Testis (tissue), 3 donors: ENCODE data around the gene HUNK. TPM values are rescaled to one million over a fixed set of nuclear protein-coding genes. Genes with fewer than 3 reads are reported as not detected.

Experiments
- DNase-seq: peaks from one replicate; pipeline ENCODE4 v3.0.0-alpha.2; 2019
- H3K27ac ChIP-seq, 2 donors: fragments of 200-600 bp; sonication (generic); one replicate each; pipeline ENCODE4 v1.5.1; 2019
- H3K27me3 ChIP-seq: fragments of 200-600 bp; sonication (generic); one replicate; pipeline ENCODE4 v1.5.1; 2019
- H3K36me3 ChIP-seq: fragments of 200-600 bp; sonication (generic); one replicate; pipeline ENCODE4 v1.5.1; 2017; ENCODE audit warnings: low read depth; ENCODE audit errors: missing control alignments
- H3K4me1 ChIP-seq: fragments of 200-600 bp; sonication (generic); one replicate; pipeline ENCODE4 v1.5.1; 2019
- H3K4me3 ChIP-seq, 2 donors: fragments of 200-600 bp; sonication (generic); one replicate each; pipeline ENCODE4 v1.5.1; 2017 to 2019
- H3K9me3 ChIP-seq: fragments of 200-600 bp; sonication (generic); one replicate; pipeline ENCODE4 v1.5.1; 2017
- CTCF ChIP-seq, 3 experiments: fragments of 450-650 bp in 2 of 3; fragments of 200-600 bp in 1 of 3; sonication (generic) in 1 of 3; IDR thresholded peaks; one replicate each; pipeline ENCODE4 v1.5.1; 2016 to 2019; ENCODE audit warnings: antibody characterized with exemption in 3 of 3, mild to moderate bottlenecking in 2 of 3, moderate library complexity in 1 of 3
- POLR2A ChIP-seq: fragments of 450-650 bp; IDR thresholded peaks from one replicate; pipeline ENCODE4 v1.6.1; 2017; ENCODE audit warnings: antibody characterized with exemption, mild to moderate bottlenecking, moderate library complexity
- WGBS, 2 donors: methylation state at CpG; one replicate each; pipeline ENCODE4 v1.1.5; 2018; 5-methylcytosine and 5-hydroxymethylcytosine counted together
- intact Hi-C: fragments of 100-400 bp; cut with DNase I; formaldehyde crosslinking; loops from one replicate; pipeline ENCODE4 v1.15.1; 2023; ENCODE audit warnings: low total_unique reads
- polyA plus RNA-seq: library from polyadenylated mRNA; stranded (reverse); fragments of 350-450 nt; fragmentation: Illumina TruSeq; extraction: RNeasy Lipid Tissue Mini Kit (QIAGEN cat#74804); gene quantifications from one replicate; pipeline ENCODE4 v1.2.3, GENCODE V29; 2014; ENCODE audit warnings: low read depth, low replicate concordance; ENCODE audit not compliant: insufficient read depth
- total RNA-seq, 2 donors: library from RNA; depleted of rRNA; stranded (reverse); fragments of >200 nt; gene quantifications; one replicate each; pipeline ENCODE4 v1.2.3, GENCODE V29; 2016

Gene HUNK
- total and polyA plus RNA-seq, 3 donors from 2014 or later = 2.1 to 7.6 (median 6.8) TPM

GRCh38 chr21:31879911-31880310 is 7.1 kb downstream of the HUNK start:
- no peaks in the 10 kb centered on the region for H3K36me3 ChIP-seq
- WGBS, 2 donors = 80 to 86% methylated on average over 6 to 7 of the region's 7 CpGs
- intact Hi-C loops = no loop called here
- H3K4me1 ChIP-seq = peaks cover 2% of the 10 kb centered on the region
- no peaks in the 10 kb centered on the region for H3K9me3 ChIP-seq
- no peaks in the 10 kb centered on the region for H3K27me3 ChIP-seq
- TF ChIP-seq CTCF (IDR thresholded peaks at IDR 0.05) (no peak), POLR2A (no peak)
- no peak overlapping the region for H3K4me3 ChIP-seq
- H3K27ac ChIP-seq = no peak overlapping the region
- DNase-seq = no peak

- H3K27me3 ChIP-seq = no peaks in the 10 kb centered on the region
- H3K36me3 ChIP-seq = no peaks in the 10 kb centered on the region
- no peak for DNase-seq
- no peak overlapping the region for H3K27ac ChIP-seq
- TF ChIP-seq POLR2A (no peak), CTCF (IDR thresholded peaks at IDR 0.05) (no peak)
- no peaks in the 10 kb centered on the region for H3K4me1 ChIP-seq
- 86 to 90% methylated on average over 8 of the region's 8 CpGs for WGBS, 2 donors
- no peaks in the 10 kb centered on the region for H3K9me3 ChIP-seq
- intact Hi-C loops = no loop called here
- no peak overlapping the region for H3K4me3 ChIP-seq
These were observed 8.0 kb downstream of the HUNK start for GRCh38 chr21:31880816-31881215.

- H3K36me3 ChIP-seq = no peaks in the 10 kb centered on the region
- no peaks in the 10 kb centered on the region for H3K27me3 ChIP-seq
- TF ChIP-seq CTCF (IDR thresholded peaks at IDR 0.05) = no peak
- TF ChIP-seq POLR2A = no peak
- H3K27ac ChIP-seq = no peak overlapping the region
- intact Hi-C loops = no loop called here
- no peaks in the 10 kb centered on the region for H3K4me1 ChIP-seq
- no peak for DNase-seq
- no peak overlapping the region for H3K4me3 ChIP-seq
- no peaks in the 10 kb centered on the region for H3K9me3 ChIP-seq
These were observed 9.9 kb downstream of the HUNK start for GRCh38 chr21:31882711-31883110.

- TF ChIP-seq POLR2A (no peak), CTCF (IDR thresholded peaks at IDR 0.05) (no peak)
- WGBS, 2 donors = 85 to 96% methylated on average over 7 to 11 of the region's 11 CpGs
- Histone ChIP-seq H3K4me3 (no peak overlapping the region), H3K36me3 (no peaks in the 10 kb centered on the region), H3K27ac (no peak overlapping the region), H3K9me3 (no peaks in the 10 kb centered on the region), H3K27me3 (no peaks in the 10 kb centered on the region), H3K4me1 (no peaks in the 10 kb centered on the region)
- no peak for DNase-seq
- intact Hi-C loops = no loop called here
These were observed 12.3 kb downstream of the HUNK start for GRCh38 chr21:31885146-31885545.

- TF ChIP-seq CTCF (IDR thresholded peaks at IDR 0.05) (no peak), POLR2A (no peak)
- H3K27ac ChIP-seq = no peak overlapping the region
- H3K27me3 ChIP-seq = no peaks in the 10 kb centered on the region
- no peak overlapping the region for H3K4me3 ChIP-seq
- 84 to 96% methylated on average over 2 to 5 of the region's 5 CpGs for WGBS, 2 donors
- intact Hi-C loops = no loop called here
- H3K9me3 ChIP-seq = no peaks in the 10 kb centered on the region
- no peaks in the 10 kb centered on the region for H3K4me1 ChIP-seq
- DNase-seq = no peak
- no peaks in the 10 kb centered on the region for H3K36me3 ChIP-seq
These were observed 14.1 kb downstream of the HUNK start for GRCh38 chr21:31886915-31887314.
